Fibroblast of lung (primary cell): ENCODE data around the gene SLC7A6.

Source experiments
- EZH2 ChIP-seq: IDR thresholded peaks from 2 replicates; pipeline ENCODE4 v1.5.1; 2012; ENCODE audit warnings: low read length, control low read depth, mild to moderate bottlenecking; ENCODE audit errors: missing control alignments
- TF ChIP-seq, protein P1 (sequence below), 2 donors: IDR thresholded peaks in 1 of 2; conservative IDR thresholded peaks in 1 of 2; 1 replicate in 1 of 2; 2 replicates in 1 of 2; pipeline ENCODE4 v1.5.1; 2011 to 2012; ENCODE audit warnings: low read length in 2 of 2, control low read depth in 1 of 2, inconsistent platforms in 1 of 2, low read depth in 1 of 2, mild to moderate bottlenecking in 1 of 2

DNA sequence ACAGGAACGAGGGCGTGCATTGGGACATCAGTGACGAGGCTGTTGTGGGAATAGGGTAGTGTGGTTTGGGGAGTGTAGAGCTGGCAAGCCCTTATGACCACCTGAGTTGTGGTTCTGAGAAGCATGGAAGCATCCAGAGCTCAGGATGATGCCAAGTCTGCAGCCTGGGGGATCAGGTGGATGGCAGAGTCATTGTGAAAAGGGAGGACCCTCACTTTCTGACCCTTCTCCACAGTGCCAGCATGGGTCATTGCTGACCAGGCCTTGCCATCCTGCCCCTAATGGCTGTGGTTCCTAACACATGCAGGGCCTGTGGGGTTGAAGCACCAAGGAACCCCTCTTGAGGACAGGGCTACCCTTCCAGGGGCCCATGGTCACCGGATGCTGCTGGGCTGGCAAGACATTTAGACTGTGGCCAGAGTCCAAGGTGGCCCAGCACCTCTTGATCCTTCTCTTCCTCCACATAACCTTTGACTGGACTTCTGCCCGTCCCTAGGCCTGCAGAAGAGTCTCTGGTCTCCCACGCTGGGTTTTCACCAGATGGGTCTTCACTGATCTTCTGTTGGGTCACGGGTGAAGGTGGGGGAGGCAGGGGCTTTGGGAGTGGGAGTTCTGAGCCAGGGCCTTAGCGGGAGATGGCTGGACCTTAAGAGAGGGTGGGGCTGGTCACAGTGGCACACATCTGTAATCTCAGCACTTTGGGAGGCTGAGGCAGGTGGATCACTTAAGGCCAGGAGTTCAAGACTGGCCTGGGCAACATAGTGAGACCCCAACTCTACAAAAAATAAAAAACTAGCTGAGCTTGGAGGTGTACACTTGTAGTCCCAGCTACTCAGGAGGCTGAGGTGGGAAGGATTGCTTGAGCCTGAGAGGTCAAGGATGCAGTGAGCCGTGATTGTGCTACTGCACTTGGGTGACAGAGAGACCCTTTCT, 21.1 kb upstream of the SLC7A6 start:
- TF ChIP-seq, protein P1, sequence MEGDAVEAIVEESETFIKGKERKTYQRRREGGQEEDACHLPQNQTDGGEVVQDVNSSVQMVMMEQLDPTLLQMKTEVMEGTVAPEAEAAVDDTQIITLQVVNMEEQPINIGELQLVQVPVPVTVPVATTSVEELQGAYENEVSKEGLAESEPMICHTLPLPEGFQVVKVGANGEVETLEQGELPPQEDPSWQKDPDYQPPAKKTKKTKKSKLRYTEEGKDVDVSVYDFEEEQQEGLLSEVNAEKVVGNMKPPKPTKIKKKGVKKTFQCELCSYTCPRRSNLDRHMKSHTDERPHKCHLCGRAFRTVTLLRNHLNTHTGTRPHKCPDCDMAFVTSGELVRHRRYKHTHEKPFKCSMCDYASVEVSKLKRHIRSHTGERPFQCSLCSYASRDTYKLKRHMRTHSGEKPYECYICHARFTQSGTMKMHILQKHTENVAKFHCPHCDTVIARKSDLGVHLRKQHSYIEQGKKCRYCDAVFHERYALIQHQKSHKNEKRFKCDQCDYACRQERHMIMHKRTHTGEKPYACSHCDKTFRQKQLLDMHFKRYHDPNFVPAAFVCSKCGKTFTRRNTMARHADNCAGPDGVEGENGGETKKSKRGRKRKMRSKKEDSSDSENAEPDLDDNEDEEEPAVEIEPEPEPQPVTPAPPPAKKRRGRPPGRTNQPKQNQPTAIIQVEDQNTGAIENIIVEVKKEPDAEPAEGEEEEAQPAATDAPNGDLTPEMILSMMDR (conservative IDR thresholded peaks at IDR 0.05 in 1 of 2, IDR thresholded peaks at IDR 0.05 in 1 of 2; ENCODE audit: low read depth in 1 of 2, low read length in 2 of 2), result no peak
- TF ChIP-seq EZH2, result no peak
